Fibroblast of villous mesenchyme (primary cell): ENCODE data around the gene SLC25A19. TPM values are rescaled to one million over a fixed set of nuclear protein-coding genes. Genes with fewer than 3 reads are reported as not detected.
"Not testable (repeated sequence)": the region's sequence is repeated elsewhere in the genome, so short reads cannot be mapped to it uniquely, and the experiment has no call there.

Experiments used
- DNase-seq: peaks from one replicate; pipeline ENCODE4 v3.0.0-alpha.2; 2010; ENCODE audit warnings: low read depth
- H3K4me3 ChIP-seq: 2 replicates; pipeline ENCODE4 v1.5.1; 2011; ENCODE audit warnings: low read depth, mild to moderate bottlenecking, low read length
- CTCF ChIP-seq: IDR thresholded peaks from 2 replicates; pipeline ENCODE4 v1.5.1; 2012; ENCODE audit warnings: low read depth, mild to moderate bottlenecking, low read length; ENCODE audit not compliant: insufficient read depth
- total RNA-seq: library from RNA; depleted of rRNA; stranded (reverse); fragments of >200 nt; gene quantifications from 2 replicates; pipeline ENCODE4 v1.2.3, GENCODE V29; 2012

Gene SLC25A19
- total RNA-seq, 1 donor: 7.8 TPM

- peak; percentile 89 for DNase-seq
- TF ChIP-seq CTCF: peak; percentile 19
- peak overlapping the region; percentile 88 for H3K4me3 ChIP-seq
Observed at GRCh38 chr17:75289832-75290337, 652 bp upstream of the SLC25A19 start.

GRCh38 chr17:75288770-75289114 lies 491 bp downstream of the SLC25A19 start:
- no peak for TF ChIP-seq CTCF
- DNase-seq: no peak
- peak overlapping the region; percentile 88 for H3K4me3 ChIP-seq

- H3K4me3 ChIP-seq: peak overlapping the region; percentile 88
- no peak for DNase-seq
- no peak for TF ChIP-seq CTCF
Observed at GRCh38 chr17:75288359-75288758, 874 bp downstream of the SLC25A19 start.

GRCh38 chr17:75287221-75287620 lies 2.0 kb downstream of the SLC25A19 start:
- TF ChIP-seq CTCF: no peak
- no peak for DNase-seq
- no peak overlapping the region for H3K4me3 ChIP-seq

- TF ChIP-seq CTCF: no peak
- no peak for DNase-seq
- H3K4me3 ChIP-seq: no peak overlapping the region
Observed at GRCh38 chr17:75285123-75285522, 4.1 kb downstream of the SLC25A19 start.

GRCh38 chr17:75280189-75280588 lies 9.0 kb downstream of the SLC25A19 start:
- DNase-seq, H3K4me3 ChIP-seq: not testable (repeated sequence)

- TF ChIP-seq CTCF: no peak
- H3K4me3 ChIP-seq: no peak overlapping the region
- DNase-seq: peak; percentile 57
Observed at GRCh38 chr17:75277664-75278071, 11.6 kb downstream of the SLC25A19 start.
